Measurements from ENCODE around the gene TPM3.
A peak's percentile ranks its signal among the peaks of the same experiment; 100 is the strongest.

Gene TPM3

DNA sequence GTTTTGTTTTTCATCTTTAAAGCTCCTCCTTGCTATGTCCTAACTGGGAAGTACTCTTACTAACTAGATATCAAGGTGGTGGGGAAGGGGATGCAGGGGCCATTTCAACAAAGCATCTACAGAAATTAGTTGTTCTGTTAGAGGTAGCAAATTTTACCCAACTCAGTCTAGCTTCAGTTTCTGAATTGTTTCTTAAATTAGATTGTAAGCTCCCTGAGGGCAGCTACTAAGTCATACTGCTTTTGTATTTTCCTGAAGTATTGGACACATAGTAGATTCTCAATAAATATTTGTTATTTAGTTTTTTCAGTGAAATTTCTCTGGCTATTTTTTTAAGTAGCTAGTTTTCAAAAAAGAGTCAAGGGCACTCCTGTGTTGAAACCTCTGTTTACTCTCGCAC is 30.6 kb upstream of the TPM3 start:
- peak overlapping the region; percentile 100 for H3K4me3 ChIP-seq (ENCODE audit: low read depth, low read length)
- H3K27ac ChIP-seq (ENCODE audit: low read depth, low read length): peak overlapping the region; percentile 98
- H3K36me3 ChIP-seq (ENCODE audit: insufficient read depth, low read length): peaks cover 43% of the 10 kb centered on the region
- no peak overlapping the region for H2AFZ ChIP-seq (ENCODE audit: low read length, unreplicated experiment)
- no peaks in the 10 kb centered on the region for H3K27me3 ChIP-seq (ENCODE audit: insufficient read depth, low read length)
- peaks cover 49% of the 10 kb centered on the region for H3K4me1 ChIP-seq (ENCODE audit: control insufficient read depth, insufficient read depth, low read length, unreplicated experiment)
- peaks cover 97% of the 10 kb centered on the region for H3K79me2 ChIP-seq (ENCODE audit: control insufficient read depth, insufficient read depth, low read length, unreplicated experiment)

GRCh38 chr1:154221278-154222001 is 29.5 kb upstream of the TPM3 start:
- Histone ChIP-seq H3K79me2 (ENCODE audit: control insufficient read depth, insufficient read depth, low read length, unreplicated experiment) (peaks cover 96% of the 10 kb centered on the region), H3K27ac (ENCODE audit: low read depth, low read length) (peak overlapping the region; percentile 98), H3K4me3 (ENCODE audit: low read depth, low read length) (peak overlapping the region; percentile 100), H2AFZ (ENCODE audit: low read length, unreplicated experiment) (no peak overlapping the region), H3K4me1 (ENCODE audit: control insufficient read depth, insufficient read depth, low read length, unreplicated experiment) (peaks cover 52% of the 10 kb centered on the region), H3K27me3 (ENCODE audit: insufficient read depth, low read length) (no peaks in the 10 kb centered on the region), H3K36me3 (ENCODE audit: insufficient read depth, low read length) (peaks cover 44% of the 10 kb centered on the region)

DNA sequence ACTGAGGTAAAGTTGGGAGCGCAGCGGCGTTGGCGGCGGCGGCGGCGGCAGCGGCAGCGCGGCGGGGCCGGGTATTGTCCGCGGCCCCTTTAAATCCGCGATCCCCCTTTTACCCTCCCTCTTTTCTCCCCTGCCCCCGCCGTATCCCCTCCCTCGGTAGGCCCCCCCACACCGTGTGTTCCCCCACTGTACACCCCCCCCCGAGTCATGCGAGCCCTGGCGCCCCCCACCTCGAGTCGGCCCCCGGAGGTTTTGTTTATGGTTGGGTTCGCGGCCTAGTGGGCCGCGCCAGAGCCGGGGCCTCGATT is 29.0 kb upstream of the TPM3 start:
- Histone ChIP-seq H2AFZ (ENCODE audit: low read length, unreplicated experiment) (no peak overlapping the region), H3K79me2 (ENCODE audit: control insufficient read depth, insufficient read depth, low read length, unreplicated experiment) (peaks cover 96% of the 10 kb centered on the region), H3K27ac (ENCODE audit: low read depth, low read length) (peak overlapping the region; percentile 98), H3K27me3 (ENCODE audit: insufficient read depth, low read length) (no peaks in the 10 kb centered on the region), H3K4me1 (ENCODE audit: control insufficient read depth, insufficient read depth, low read length, unreplicated experiment) (peaks cover 52% of the 10 kb centered on the region), H3K36me3 (ENCODE audit: insufficient read depth, low read length) (peaks cover 44% of the 10 kb centered on the region), H3K4me3 (ENCODE audit: low read depth, low read length) (peak overlapping the region; percentile 100)

- H3K36me3 ChIP-seq (ENCODE audit: insufficient read depth, low read length): peaks cover 39% of the 10 kb centered on the region
- peak within 1 kb of the TSS; percentile 98 for H3K27ac ChIP-seq (ENCODE audit: low read depth, low read length)
- no peaks in the 10 kb centered on the region for H3K27me3 ChIP-seq (ENCODE audit: insufficient read depth, low read length)
- peak within 1 kb of the TSS; percentile 100 for H3K4me3 ChIP-seq (ENCODE audit: low read depth, low read length)
- H3K4me1 ChIP-seq (ENCODE audit: control insufficient read depth, insufficient read depth, low read length, unreplicated experiment): peaks cover 52% of the 10 kb centered on the region
- peak within 1 kb of the TSS; percentile 97 for H2AFZ ChIP-seq (ENCODE audit: low read length, unreplicated experiment)
- peaks cover 91% of the 10 kb centered on the region for H3K79me2 ChIP-seq (ENCODE audit: control insufficient read depth, insufficient read depth, low read length, unreplicated experiment)
Observed at GRCh38 chr1:154220071-154220969, 28.4 kb upstream of the TPM3 start, which contains the start of gene UBAP2L. Gene UBAP2L, plus strand, starts transcription at chr1:154220955. Its CDS starts 4,169 bp downstream, at chr1:154225124.

GRCh38 chr1:154219541-154219940 is 27.6 kb upstream of the TPM3 start:
- no peaks in the 10 kb centered on the region for H3K27me3 ChIP-seq (ENCODE audit: insufficient read depth, low read length)
- peaks cover 84% of the 10 kb centered on the region for H3K79me2 ChIP-seq (ENCODE audit: control insufficient read depth, insufficient read depth, low read length, unreplicated experiment)
- peak overlapping the region; percentile 98 for H3K27ac ChIP-seq (ENCODE audit: low read depth, low read length)
- H3K36me3 ChIP-seq (ENCODE audit: insufficient read depth, low read length): peaks cover 33% of the 10 kb centered on the region
- peaks cover 48% of the 10 kb centered on the region for H3K4me1 ChIP-seq (ENCODE audit: control insufficient read depth, insufficient read depth, low read length, unreplicated experiment)
- no peak overlapping the region for H2AFZ ChIP-seq (ENCODE audit: low read length, unreplicated experiment)
- H3K4me3 ChIP-seq (ENCODE audit: low read depth, low read length): peak overlapping the region; percentile 100

DNA sequence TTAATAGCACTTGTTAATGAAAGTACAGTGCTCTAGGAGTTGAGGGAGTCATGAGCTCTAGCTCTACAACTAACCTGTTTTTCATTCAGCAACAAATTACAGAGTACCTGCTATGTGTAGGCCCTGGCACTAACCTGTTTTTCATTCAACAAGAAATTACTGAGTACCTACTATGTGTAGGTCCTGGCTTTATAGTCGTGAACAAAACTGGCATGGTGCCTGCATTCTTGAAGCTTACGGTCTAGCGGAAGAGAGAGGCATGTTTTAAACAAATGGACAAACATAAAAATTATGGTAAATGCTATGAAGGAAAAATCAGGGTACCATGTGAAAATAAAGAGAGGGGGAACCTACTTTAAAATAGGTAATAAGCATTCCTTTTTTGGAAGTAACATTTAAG is 26.6 kb upstream of the TPM3 start:
- H2AFZ ChIP-seq (ENCODE audit: low read length, unreplicated experiment): no peak overlapping the region
- peak overlapping the region; percentile 100 for H3K4me3 ChIP-seq (ENCODE audit: low read depth, low read length)
- H3K27ac ChIP-seq (ENCODE audit: low read depth, low read length): no peak overlapping the region
- H3K4me1 ChIP-seq (ENCODE audit: control insufficient read depth, insufficient read depth, low read length, unreplicated experiment): peaks cover 45% of the 10 kb centered on the region
- H3K27me3 ChIP-seq (ENCODE audit: insufficient read depth, low read length): no peaks in the 10 kb centered on the region
- H3K79me2 ChIP-seq (ENCODE audit: control insufficient read depth, insufficient read depth, low read length, unreplicated experiment): peaks cover 79% of the 10 kb centered on the region
- peaks cover 33% of the 10 kb centered on the region for H3K36me3 ChIP-seq (ENCODE audit: insufficient read depth, low read length)

DNA sequence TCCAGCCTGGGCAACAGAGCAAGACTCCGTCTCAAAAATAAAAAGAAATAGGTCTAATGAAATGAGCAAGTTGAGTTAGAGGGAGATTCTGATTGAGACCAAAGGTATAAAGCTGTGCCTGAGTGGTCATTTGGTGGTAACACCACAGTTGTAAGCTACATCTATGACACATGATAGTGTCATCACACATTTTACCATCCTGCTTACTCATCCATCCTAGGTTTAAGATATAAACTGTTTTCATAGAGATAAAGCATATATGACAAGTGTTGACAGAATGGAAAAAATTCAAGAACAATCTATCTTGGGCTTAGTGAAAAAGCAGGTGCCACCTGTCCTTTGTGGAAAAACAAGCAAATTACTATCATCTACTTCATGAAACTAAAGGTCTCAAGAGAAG is 21.4 kb upstream of the TPM3 start:
- H3K27ac ChIP-seq (ENCODE audit: low read depth, low read length): peak overlapping the region; percentile 66
- H3K27me3 ChIP-seq (ENCODE audit: insufficient read depth, low read length): no peaks in the 10 kb centered on the region
- H3K4me1 ChIP-seq (ENCODE audit: control insufficient read depth, insufficient read depth, low read length, unreplicated experiment): peaks cover 24% of the 10 kb centered on the region
- H3K4me3 ChIP-seq (ENCODE audit: low read depth, low read length): no peak overlapping the region
- H3K36me3 ChIP-seq (ENCODE audit: insufficient read depth, low read length): peaks cover 38% of the 10 kb centered on the region
- no peak overlapping the region for H2AFZ ChIP-seq (ENCODE audit: low read length, unreplicated experiment)
- H3K79me2 ChIP-seq (ENCODE audit: control insufficient read depth, insufficient read depth, low read length, unreplicated experiment): peaks cover 35% of the 10 kb centered on the region

- Histone ChIP-seq H3K4me3 (ENCODE audit: low read depth, low read length) (no peak overlapping the region), H3K27me3 (ENCODE audit: insufficient read depth, low read length) (no peaks in the 10 kb centered on the region), H2AFZ (ENCODE audit: low read length, unreplicated experiment) (no peak overlapping the region), H3K27ac (ENCODE audit: low read depth, low read length) (no peak overlapping the region), H3K4me1 (ENCODE audit: control insufficient read depth, insufficient read depth, low read length, unreplicated experiment) (peaks cover 14% of the 10 kb centered on the region), H3K36me3 (ENCODE audit: insufficient read depth, low read length) (peaks cover 31% of the 10 kb centered on the region), H3K79me2 (ENCODE audit: control insufficient read depth, insufficient read depth, low read length, unreplicated experiment) (peaks cover 23% of the 10 kb centered on the region)
Observed at GRCh38 chr1:154212083-154212482, 20.2 kb upstream of the TPM3 start.

- no peak overlapping the region for H3K4me3 ChIP-seq (ENCODE audit: low read depth, low read length)
- H2AFZ ChIP-seq (ENCODE audit: low read length, unreplicated experiment): no peak overlapping the region
- peaks cover 8% of the 10 kb centered on the region for H3K79me2 ChIP-seq (ENCODE audit: control insufficient read depth, insufficient read depth, low read length, unreplicated experiment)
- H3K36me3 ChIP-seq (ENCODE audit: insufficient read depth, low read length): peaks cover 35% of the 10 kb centered on the region
- H3K27ac ChIP-seq (ENCODE audit: low read depth, low read length): no peak overlapping the region
- peaks cover 8% of the 10 kb centered on the region for H3K4me1 ChIP-seq (ENCODE audit: control insufficient read depth, insufficient read depth, low read length, unreplicated experiment)
- H3K27me3 ChIP-seq (ENCODE audit: insufficient read depth, low read length): no peaks in the 10 kb centered on the region
Observed at GRCh38 chr1:154208677-154209388, 16.9 kb upstream of the TPM3 start.

DNA sequence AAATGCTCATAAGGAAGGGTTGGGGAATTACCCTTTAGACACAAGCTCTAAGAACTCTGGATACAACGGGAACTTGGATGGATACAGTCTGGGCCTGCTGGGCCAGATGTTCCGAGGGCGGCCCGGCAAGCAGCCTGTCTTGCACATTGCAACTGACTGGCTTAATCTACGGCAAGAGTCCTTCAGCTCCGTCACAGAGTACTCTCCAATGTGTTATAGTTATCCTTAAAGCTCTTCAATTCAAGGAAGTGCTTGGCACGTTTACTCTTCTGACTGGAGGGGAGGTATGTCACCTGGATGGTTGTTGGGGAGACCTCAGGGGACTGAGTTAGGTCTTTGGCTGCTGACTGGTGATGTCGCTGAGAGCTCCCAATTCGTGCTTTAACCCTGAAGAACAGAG is 15.4 kb upstream of the TPM3 start:
- no peaks in the 10 kb centered on the region for H3K4me1 ChIP-seq (ENCODE audit: control insufficient read depth, insufficient read depth, low read length, unreplicated experiment)
- peaks cover 28% of the 10 kb centered on the region for H3K36me3 ChIP-seq (ENCODE audit: insufficient read depth, low read length)
- peak overlapping the region; percentile 54; the same call in 1 of the 2 replicates for H3K27ac ChIP-seq (ENCODE audit: low read depth, low read length)
- no peaks in the 10 kb centered on the region for H3K27me3 ChIP-seq (ENCODE audit: insufficient read depth, low read length)
- H3K79me2 ChIP-seq (ENCODE audit: control insufficient read depth, insufficient read depth, low read length, unreplicated experiment): no peaks in the 10 kb centered on the region
- no peak overlapping the region for H3K4me3 ChIP-seq (ENCODE audit: low read depth, low read length)
- H2AFZ ChIP-seq (ENCODE audit: low read length, unreplicated experiment): no peak overlapping the region

All from ACC112 (cell line).